ENCODE results near the gene MYOCD. TPM values are rescaled to one million over a fixed set of nuclear protein-coding genes. Genes with fewer than 3 reads are reported as not detected.

MYOCD gene
- total and polyA plus RNA-seq, 2 of the 13 experiments (the other 11 are each of a cell fraction or from before 2014, with no cell fraction given), result not detected

GRCh38 chr17:12671906-12672305 lies 6.2 kb downstream of the MYOCD start:
- intact Hi-C loops (cut with micrococcal nuclease; ENCODE audit: unreplicated experiment) (no loop called here), in situ Hi-C loops (cut with HindIII; ENCODE audit: extremely low pct_ligation_motif_present, low pct_unique_long_range_greater_than_20kb) (no loop called here)
- H2AFZ ChIP-seq (ENCODE audit: low read length), result no peak overlapping the region
- H3K4me3 ChIP-seq (replicated peaks in 1 of 3; ENCODE audit: insufficient read depth in 1 of 3, low read depth in 2 of 3, low read length in 3 of 3), result no peak overlapping the region
- H3K27me3 ChIP-seq (ENCODE audit: control insufficient read depth in 1 of 2, insufficient read depth in 2 of 2, low read length in 2 of 2), result peaks cover 0 to 5% of the 10 kb centered on the region in 2 experiments; a peak in 3 of 5 replicates
- no peak overlapping the region for H3K4me2 ChIP-seq (ENCODE audit: low read depth, low read length)
- CTCF ChIA-PET (ENCODE audit: low intra/inter-chr PET ratio, low total read pairs), result no interaction called here
- H3K79me2 ChIP-seq (ENCODE audit: insufficient read depth, low read length), result no peaks in the 10 kb centered on the region
- WGBS (ENCODE audit: low lambda C conversion rate), result 26% methylated on average over 2 of the region's 2 CpGs
- no peak overlapping the region for H3K9ac ChIP-seq (ENCODE audit: insufficient read depth, low read depth, low read length)
- H3K36me3 ChIP-seq (replicated peaks in 1 of 2; ENCODE audit: control insufficient read depth in 1 of 2, insufficient read depth in 2 of 2, low read length in 2 of 2), result no peaks in the 10 kb centered on the region
- no peak for ATAC-seq
- no peak for DNase-seq (ENCODE audit: low spot score)
- FAIRE-seq, result no peak
- POLR2A ChIA-PET, result no interaction called here
- no peaks in the 10 kb centered on the region for H3K9me3 ChIP-seq (ENCODE audit: low read length)
- H3K27ac ChIP-seq (ENCODE audit: extremely low read length, insufficient read depth, low read length), result no peak overlapping the region
- H3K4me1 ChIP-seq (ENCODE audit: insufficient read depth, low read length), result no peaks in the 10 kb centered on the region
- BruUV-seq (replicated peaks), result no TSS peak
- H4K20me1 ChIP-seq (ENCODE audit: insufficient read depth, low read length), result no peaks in the 10 kb centered on the region
- TF ChIP-seq THAP9 (CRISPR knock-in tag; IDR thresholded peaks at IDR 0.05; ENCODE audit: borderline replicate concordance) (no peak), HINFP (CRISPR knock-in tag; IDR thresholded peaks at IDR 0.05; ENCODE audit: low read depth) (no peak), MIXL1 (CRISPR knock-in tag; IDR thresholded peaks at IDR 0.05) (no peak), EEA1 (CRISPR knock-in tag; IDR thresholded peaks at IDR 0.05; ENCODE audit: borderline replicate concordance) (no peak), TFDP1 (CRISPR knock-in tag; IDR thresholded peaks at IDR 0.05; ENCODE audit: borderline replicate concordance) (no peak)

All from HepG2 (cell line).